H1 (cell line): ENCODE results near the gene DCBLD1. TPM values are rescaled to one million over a fixed set of nuclear protein-coding genes. Genes with fewer than 3 reads are reported as not detected.

Experiments used
- CTCF ChIA-PET: fragments of 300-600 bp; sonication (Branson Sonifier 250); formaldehyde crosslinking; loops from one replicate; lab custom pipeline; 2021; ENCODE audit not compliant: partially characterized antibody; lab: Charles Lee
- POLR2A ChIA-PET: fragments of 300-600 bp; sonication (Branson Sonifier 250); formaldehyde crosslinking; loops from one replicate; lab custom pipeline; 2021; ENCODE audit warnings: inconsistent platforms; ENCODE audit not compliant: partially characterized antibody; lab: Charles Lee
- DNase-seq, 2 experiments: peaks; one replicate each; pipeline versions ENCODE4 v3.0.0 to v3.0.0-alpha.2; 2010 to 2022; ENCODE audit warnings: low spot score in 2 of 2, low read depth in 1 of 2, mixed read lengths in 1 of 2
- FAIRE-seq: peaks from 2 replicates; lab custom pipeline; 2011; peaks lifted over from hg19 to GRCh38; lab: Jason Lieb, UNC
- H2AFZ ChIP-seq: 2 replicates; pipeline ENCODE4 v1.8.1; 2012; ENCODE audit warnings: low read length, inconsistent platforms
- H2AK5ac ChIP-seq: 2 replicates; pipeline ENCODE4 v1.6.1; 2013; ENCODE audit warnings: low read depth, low read length
- H2BK120ac ChIP-seq: replicated peaks from 2 replicates; pipeline ENCODE3; 2013; ENCODE audit warnings: low read depth, low read length, inconsistent platforms
- H2BK12ac ChIP-seq: 2 replicates; pipeline ENCODE4 v1.6.1; 2013; ENCODE audit warnings: low read depth, low read length
- H2BK15ac ChIP-seq: 2 replicates; pipeline ENCODE4 v1.6.1; 2013; ENCODE audit warnings: low read length
- H2BK20ac ChIP-seq: 2 replicates; pipeline ENCODE4 v1.6.1; 2013; ENCODE audit warnings: low read length
- H2BK5ac ChIP-seq: 2 replicates; pipeline ENCODE4 v1.6.1; 2013; ENCODE audit warnings: low read depth, low read length
- H3K14ac ChIP-seq: 2 replicates; pipeline ENCODE4 v1.6.1; 2013; ENCODE audit warnings: inconsistent platforms; ENCODE audit not compliant: insufficient read length
- H3K18ac ChIP-seq: 2 replicates; pipeline ENCODE4 v1.6.1; 2013; ENCODE audit warnings: low read length; ENCODE audit errors: extremely low read depth
- H3K23ac ChIP-seq: 2 replicates; pipeline ENCODE4 v1.6.1; 2013; ENCODE audit warnings: inconsistent platforms; ENCODE audit not compliant: insufficient read length
- H3K23me2 ChIP-seq: 2 replicates; pipeline ENCODE4 v1.6.1; 2013; ENCODE audit warnings: low read depth, low read length
- H3K27ac ChIP-seq: 2 replicates; pipeline ENCODE4 v1.6.1; 2011; ENCODE audit warnings: low read depth, low read length, inconsistent platforms
- H3K27me3 ChIP-seq, 4 experiments: replicated peaks in 1 of 4; 1 replicate in 1 of 4; 2 replicates in 3 of 4; pipeline versions ENCODE4 v1.6.1 to v1.8.1; 2011 to 2013; ENCODE audit warnings: low read length in 3 of 4, mild to moderate bottlenecking in 3 of 4, inconsistent platforms in 2 of 4, mixed read lengths in 2 of 4, moderate library complexity in 1 of 4; ENCODE audit not compliant: control insufficient read depth in 3 of 4, insufficient read depth in 3 of 4; ENCODE audit errors: extremely low read depth in 1 of 4
- H3K36me3 ChIP-seq, 4 experiments: 2 replicates each; pipeline versions ENCODE4 v1.6.1 to v1.8.1; 2011 to 2013; ENCODE audit warnings: mild to moderate bottlenecking in 4 of 4, low read length in 3 of 4, moderate library complexity in 2 of 4, control low read depth in 1 of 4, inconsistent platforms in 1 of 4; ENCODE audit not compliant: insufficient read depth in 4 of 4, control insufficient read depth in 2 of 4
- H3K4ac ChIP-seq: replicated peaks from 2 replicates; pipeline ENCODE3; 2013; ENCODE audit warnings: low read length, low read depth, mixed read lengths, inconsistent platforms; ENCODE audit not compliant: insufficient read length
- H3K4me1 ChIP-seq, 4 experiments: replicated peaks in 1 of 4; 1 replicate in 1 of 4; 2 replicates in 3 of 4; pipeline versions ENCODE4 v1.6.1 to v1.8.1; 2011 to 2013; ENCODE audit warnings: low read length in 3 of 4, inconsistent platforms in 2 of 4, mixed read lengths in 1 of 4; ENCODE audit not compliant: insufficient read depth in 4 of 4, control insufficient read depth in 3 of 4
- H3K4me2 ChIP-seq, 2 experiments: 2 replicates each; pipeline versions ENCODE4 v1.6.1 to v1.8.1; 2011 to 2013; ENCODE audit warnings: low read depth in 2 of 2, low read length in 2 of 2, control low read depth in 1 of 2, inconsistent platforms in 1 of 2, mild to moderate bottlenecking in 1 of 2; ENCODE audit not compliant: insufficient read depth in 1 of 2
- H3K4me3 ChIP-seq, 4 experiments: fragments of 200-600, 300-600 bp in 1 of 4; sonication (generic), shearing (Covaris generic), sonication (Bioruptor Twin) in 1 of 4; 2 replicates each; pipeline versions ENCODE4 v1.5.1 to v1.8.1; 2011 to 2016; ENCODE audit warnings: low read length in 4 of 4, low read depth in 3 of 4, control low read depth in 2 of 4, inconsistent platforms in 2 of 4, mild to moderate bottlenecking in 2 of 4, mixed read lengths in 1 of 4, moderate library complexity in 1 of 4; ENCODE audit not compliant: insufficient read depth in 2 of 4; ENCODE audit errors: extremely low read depth in 1 of 4
- H3K56ac ChIP-seq: replicated peaks from 2 replicates; pipeline ENCODE3; 2013; ENCODE audit warnings: low read depth, mild to moderate bottlenecking, mixed read lengths, low read length, inconsistent platforms; ENCODE audit not compliant: insufficient read length
- H3K79me1 ChIP-seq: 2 replicates; pipeline ENCODE4 v1.6.1; 2013; ENCODE audit warnings: low read depth, low read length, control low read depth
- H3K79me2 ChIP-seq, 2 experiments: 2 replicates each; pipeline versions ENCODE4 v1.6.1 to v1.8.1; 2012 to 2013; ENCODE audit warnings: low read length in 2 of 2, mild to moderate bottlenecking in 2 of 2, inconsistent platforms in 1 of 2; ENCODE audit not compliant: insufficient read depth in 2 of 2, control insufficient read depth in 1 of 2
- H3K9ac ChIP-seq, 4 experiments: replicated peaks in 1 of 4; 1 replicate in 1 of 4; 2 replicates in 3 of 4; pipeline versions ENCODE4 v1.6.1 to v1.8.1; 2011 to 2013; ENCODE audit warnings: low read depth in 3 of 4, low read length in 3 of 4, control low read depth in 2 of 4, mild to moderate bottlenecking in 2 of 4, moderate library complexity in 2 of 4, inconsistent platforms in 1 of 4; ENCODE audit errors: extremely low read depth in 1 of 4
- H3K9me3 ChIP-seq, 2 experiments: 2 replicates each; pipeline versions ENCODE4 v1.6.1 to v1.8.1; 2012 to 2013; ENCODE audit warnings: mild to moderate bottlenecking in 2 of 2, moderate library complexity in 2 of 2, control low read depth in 1 of 2, inconsistent platforms in 1 of 2, low read depth in 1 of 2, low read length in 1 of 2, mixed read lengths in 1 of 2; ENCODE audit not compliant: insufficient read depth in 2 of 2
- H4K20me1 ChIP-seq, 2 experiments: replicated peaks in 1 of 2; 2 replicates each; pipeline versions ENCODE3 to v1.8.1; 2011 to 2013; ENCODE audit warnings: inconsistent platforms in 2 of 2, low read length in 2 of 2, mild to moderate bottlenecking in 1 of 2; ENCODE audit not compliant: insufficient read depth in 2 of 2, control insufficient read depth in 1 of 2
- H4K5ac ChIP-seq: 2 replicates; pipeline ENCODE4 v1.6.1; 2013; ENCODE audit warnings: low read length, low read depth, mixed read lengths, inconsistent platforms; ENCODE audit not compliant: insufficient read length
- H4K8ac ChIP-seq: 2 replicates; pipeline ENCODE4 v1.8.0; 2013; ENCODE audit warnings: mild to moderate bottlenecking, moderate library complexity, low read length, inconsistent platforms; ENCODE audit not compliant: insufficient read depth; ENCODE audit errors: extremely low read depth
- H4K91ac ChIP-seq: replicated peaks from 2 replicates; pipeline ENCODE3; 2013; ENCODE audit warnings: low read length, mixed read lengths, inconsistent platforms; ENCODE audit not compliant: insufficient read length
- BACH1 ChIP-seq: IDR thresholded peaks from 2 replicates; pipeline ENCODE4 v1.6.1; 2012; ENCODE audit warnings: low read length, improper control_type of control experiment
- CBX5 ChIP-seq: fragments of 300-800, 300-1000 bp; sonication (generic); IDR thresholded peaks from 2 replicates; pipeline ENCODE4 v1.7.1; 2016; ENCODE audit warnings: antibody characterized with exemption, low read length, low read depth
- EP300 ChIP-seq, 2 experiments: IDR thresholded peaks; 1 replicate in 1 of 2; 2 replicates in 1 of 2; pipeline ENCODE4 v1.6.1; 2011 to 2012; ENCODE audit warnings: low read depth in 2 of 2, low read length in 2 of 2, mild to moderate bottlenecking in 2 of 2, borderline replicate concordance in 1 of 2, inconsistent platforms in 1 of 2, moderate library complexity in 1 of 2
- EZH2 ChIP-seq: fragments of 200-600 bp; sonication (generic); IDR thresholded peaks from 2 replicates; pipeline ENCODE4 v1.7.1; 2012; ENCODE audit warnings: low read depth, mild to moderate bottlenecking, moderate library complexity, low read length, inconsistent platforms; ENCODE audit not compliant: severe bottlenecking
- JUND ChIP-seq: IDR thresholded peaks from 2 replicates; pipeline ENCODE4 v1.6.1; 2011; ENCODE audit warnings: mild to moderate bottlenecking, improper control_type of control experiment, low read length
- RBBP5 ChIP-seq: IDR thresholded peaks from 2 replicates; pipeline ENCODE4 v1.7.1; 2012; ENCODE audit warnings: low read depth, mild to moderate bottlenecking, inconsistent platforms, low read length, moderate library complexity, borderline replicate concordance
- RXRA ChIP-seq: IDR thresholded peaks from 2 replicates; pipeline ENCODE4 v1.6.1; 2011; ENCODE audit warnings: low read depth, mild to moderate bottlenecking, low read length, moderate library complexity; ENCODE audit not compliant: insufficient read depth
- SIN3A ChIP-seq, 2 experiments: IDR thresholded peaks in 1 of 2; conservative IDR thresholded peaks in 1 of 2; 2 replicates each; pipeline ENCODE4 v1.6.1; 2011 to 2012; ENCODE audit warnings: low read length in 2 of 2, improper control_type of control experiment in 1 of 2, low read depth in 1 of 2, mild to moderate bottlenecking in 1 of 2
- SIRT6 ChIP-seq: IDR thresholded peaks from one replicate; pipeline ENCODE4 v1.7.1; 2012; ENCODE audit warnings: low read length, inconsistent platforms
- SP4 ChIP-seq: IDR thresholded peaks from 2 replicates; pipeline ENCODE4 v1.6.1; 2012; ENCODE audit warnings: low read length, inconsistent platforms
- TAF1 ChIP-seq: IDR thresholded peaks from 2 replicates; pipeline ENCODE4 v1.6.1; 2011; ENCODE audit warnings: mild to moderate bottlenecking, low read depth, low read length
- TEAD4 ChIP-seq: IDR thresholded peaks from 2 replicates; pipeline ENCODE4 v1.6.1; 2012; ENCODE audit warnings: low read depth, low read length, inconsistent platforms, mixed read lengths
- WGBS, 2 experiments: shearing (Covaris generic) in 1 of 2; methylation state at CpG; one replicate each; pipeline versions ENCODE4 v1.1.6 to v1.1.7; 2013 to 2015; ENCODE audit warnings: low lambda C conversion rate in 2 of 2, mixed read lengths in 2 of 2, inconsistent platforms in 1 of 2, low coverage in 1 of 2, missing lambda C conversion rate in 1 of 2; ENCODE audit not compliant: insufficient replicate concordance in 2 of 2, insufficient coverage in 1 of 2, insufficient read length in 1 of 2; ENCODE audit errors: extremely low coverage in 1 of 2, missing lambda C conversion rate in 1 of 2; 5-methylcytosine and 5-hydroxymethylcytosine counted together
- polyA plus RNA-seq, 7 experiments: library from polyadenylated mRNA; depleted of rRNA in 3 of 7; stranded (reverse) in 5 of 7; unstranded in 2 of 7; fragments of >200 nt in 5 of 7; fragments of 200-250 nt in 2 of 7; gene quantifications; 1 replicate in 5 of 7; 2 replicates in 1 of 7; 4 replicates in 1 of 7; pipeline versions ENCODE4 v1.2.1 to v1.2.3, GENCODE V29; 2011 to 2013; ENCODE audit warnings: missing spikeins in 2 of 7, mixed read lengths in 2 of 7
- total RNA-seq: library from RNA; stranded (reverse); fragmentation: NEBNext Ultra II Directional; extraction: Animal tissue kit (Norgen Biotek cat#: 25700); gene quantifications from 2 replicates; pipeline ENCODE4 v1.2.1, GENCODE V29; 2021
- TF ChIP-seq, protein P1 (sequence below): IDR thresholded peaks from 2 replicates; pipeline ENCODE4 v1.6.1; 2011; ENCODE audit warnings: low read length, improper control_type of control experiment

The DCBLD1 gene
- total and polyA plus RNA-seq, 2 of the 8 experiments (the other 6 are each of a cell fraction or from before 2014, with no cell fraction given) = 3.9 to 11.2 TPM

DNA sequence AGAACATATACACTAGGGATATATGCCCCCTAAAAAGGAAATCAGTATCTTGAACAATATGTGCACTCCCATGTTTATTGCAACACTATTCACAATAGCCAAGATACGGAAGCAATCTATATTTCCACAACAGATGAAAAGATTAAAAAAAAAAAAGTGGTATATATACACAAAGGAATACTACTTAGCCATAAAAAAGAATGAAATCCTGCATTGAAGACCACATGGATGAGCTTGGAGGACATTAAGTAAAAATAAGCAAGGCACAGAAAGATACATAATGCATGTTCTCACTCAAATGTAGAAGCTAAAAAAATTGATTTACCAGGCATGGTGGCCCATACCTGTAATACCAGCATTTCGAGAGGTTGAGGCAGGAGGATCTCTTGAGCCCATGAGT lies 115.3 kb downstream of the DCBLD1 start:
- H3K27ac ChIP-seq = no peak overlapping the region
- no peak overlapping the region for H2BK20ac ChIP-seq
- 91% methylated on average over 2 of the region's 2 CpGs; no CpG with 5 or more reads in 1 of the 2 experiments for WGBS, 2 experiments
- no peaks in the 10 kb centered on the region for H4K20me1 ChIP-seq
- H2AFZ ChIP-seq = no peak overlapping the region
- no peak for FAIRE-seq
- H3K23me2 ChIP-seq = peaks cover 5% of the 10 kb centered on the region
- no peak overlapping the region for H4K8ac ChIP-seq
- ChIA-PET POLR2A (no interaction called here), CTCF (interaction anchor here (0.6 kb wide), 1 partner anchor 9 kb away, joined by 3 read pairs; no protein-coding TSS in a partner anchor)
- H3K27me3 ChIP-seq = no peaks in the 10 kb centered on the region
- peaks cover 0 to 53% of the 10 kb centered on the region in 2 experiments; a peak in 2 of 4 replicates for H3K79me2 ChIP-seq
- no peaks in the 10 kb centered on the region for H3K4me1 ChIP-seq
- no peak overlapping the region for H3K4me2 ChIP-seq
- no peak overlapping the region for H3K14ac ChIP-seq
- H3K23ac ChIP-seq = no peak overlapping the region
- peaks cover 0 to 18% (median 6%) of the 10 kb centered on the region in 4 experiments; a peak in 3 of 8 replicates for H3K36me3 ChIP-seq
- H3K79me1 ChIP-seq = peaks cover 7% of the 10 kb centered on the region
- no peak overlapping the region for H3K4me3 ChIP-seq
- peaks cover 0 to 2% of the 10 kb centered on the region in 2 experiments; a peak in 2 of 4 replicates for H3K9me3 ChIP-seq
- no peak overlapping the region for H3K18ac ChIP-seq
- DNase-seq = no peak
- no peak overlapping the region for H2BK12ac ChIP-seq
- no peak overlapping the region for H2BK5ac ChIP-seq
- H3K9ac ChIP-seq = no peak overlapping the region
- H2AK5ac ChIP-seq = no peak overlapping the region
- no peak overlapping the region for H3K56ac ChIP-seq
- H4K91ac ChIP-seq = no peak overlapping the region
- no peak overlapping the region for H4K5ac ChIP-seq
- no peak overlapping the region for H2BK120ac ChIP-seq
- no peak overlapping the region for H3K4ac ChIP-seq
- no peak overlapping the region for H2BK15ac ChIP-seq
- TF ChIP-seq EP300 (IDR thresholded peaks at IDR 0.05; ENCODE audit: borderline replicate concordance in 1 of 2, low read depth in 2 of 2, low read length in 2 of 2) = no peak
- TF ChIP-seq, protein P1, sequence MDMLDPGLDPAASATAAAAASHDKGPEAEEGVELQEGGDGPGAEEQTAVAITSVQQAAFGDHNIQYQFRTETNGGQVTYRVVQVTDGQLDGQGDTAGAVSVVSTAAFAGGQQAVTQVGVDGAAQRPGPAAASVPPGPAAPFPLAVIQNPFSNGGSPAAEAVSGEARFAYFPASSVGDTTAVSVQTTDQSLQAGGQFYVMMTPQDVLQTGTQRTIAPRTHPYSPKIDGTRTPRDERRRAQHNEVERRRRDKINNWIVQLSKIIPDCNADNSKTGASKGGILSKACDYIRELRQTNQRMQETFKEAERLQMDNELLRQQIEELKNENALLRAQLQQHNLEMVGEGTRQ = no peak
- TF ChIP-seq SIN3A (conservative IDR thresholded peaks at IDR 0.05 in 1 of 2, IDR thresholded peaks at IDR 0.05 in 1 of 2; ENCODE audit: low read depth in 1 of 2, low read length in 2 of 2) = no peak
- TF ChIP-seq JUND = no peak
- TF ChIP-seq SIRT6 = no peak
- no peak for TF ChIP-seq TAF1
- TF ChIP-seq RBBP5 = no peak
- no peak for TF ChIP-seq RXRA
- no peak for TF ChIP-seq SP4
- no peak for TF ChIP-seq TEAD4
- TF ChIP-seq CBX5 = no peak
- no peak for TF ChIP-seq EZH2
- no peak for TF ChIP-seq BACH1
